Dendritic cell treated with granulocyte-macrophage colony-stimulating factor and Interleukin-4, amounts not matched to agents 40 ng/mL and 50 ng/mL, for 4 days (primary cell): ENCODE results near the gene TRPM2.

ENCODE experiments used
- H3K27ac Mint-ChIP-seq: one replicate; pipeline ENCODE4 v1.8.0; 2022; ENCODE audit warnings: mild to moderate bottlenecking, mixed read lengths
- H3K27me3 Mint-ChIP-seq: one replicate; pipeline ENCODE4 v1.8.0; 2022; ENCODE audit warnings: mild to moderate bottlenecking, mixed read lengths
- H3K36me3 Mint-ChIP-seq: one replicate; pipeline ENCODE4 v1.8.0; 2022; ENCODE audit warnings: low read depth, mixed read lengths
- H3K4me1 Mint-ChIP-seq: one replicate; pipeline ENCODE4 v1.8.0; 2022; ENCODE audit warnings: low read depth, mixed read lengths
- H3K4me3 Mint-ChIP-seq: one replicate; pipeline ENCODE4 v1.8.0; 2022; ENCODE audit warnings: mild to moderate bottlenecking, moderate library complexity, mixed read lengths
- H3K9me3 Mint-ChIP-seq: one replicate; pipeline ENCODE4 v1.8.0; 2022; ENCODE audit warnings: mixed read lengths
- intact Hi-C: fragments of 100-400 bp; cut with micrococcal nuclease; formaldehyde crosslinking; loops from one replicate; pipeline ENCODE4 v1.15.0; 2022

The TRPM2 gene

GRCh38 chr21:44353191-44353970 is at the start of gene TRPM2:
Gene TRPM2 (plus strand): TSS chr21:44353621. CDS start chr21:44353701, 80 bp downstream.
- peak within 1 kb of the TSS; percentile 81 for H3K4me3 Mint-ChIP-seq
- no peaks in the 10 kb centered on the region for H3K9me3 Mint-ChIP-seq
- peaks cover 75% of the 10 kb centered on the region for H3K4me1 Mint-ChIP-seq
- H3K27me3 Mint-ChIP-seq = peaks cover 25% of the 10 kb centered on the region
- peak within 1 kb of the TSS; percentile 93 for H3K27ac Mint-ChIP-seq
- H3K36me3 Mint-ChIP-seq = peaks cover 41% of the 10 kb centered on the region
- intact Hi-C loops = loop anchor here (2.0 kb wide), 1 partner anchor 15 kb away; the partner anchor contains the start of gene CFAP410

GRCh38 chr21:44304011-44304616 is 49.3 kb upstream of the TRPM2 start:
- Mint-ChIP-seq H3K9me3 (no peaks in the 10 kb centered on the region), H3K27ac (no peak overlapping the region), H3K36me3 (peaks cover 86% of the 10 kb centered on the region), H3K27me3 (no peaks in the 10 kb centered on the region), H3K4me1 (peaks cover 53% of the 10 kb centered on the region), H3K4me3 (no peak overlapping the region)
- intact Hi-C loops = no loop called here

GRCh38 chr21:44304877-44305293 is 48.5 kb upstream of the TRPM2 start:
- Mint-ChIP-seq H3K4me1 (peaks cover 49% of the 10 kb centered on the region), H3K36me3 (peaks cover 94% of the 10 kb centered on the region), H3K27ac (no peak overlapping the region)

GRCh38 chr21:44305691-44306090 is 47.7 kb upstream of the TRPM2 start:
- Mint-ChIP-seq H3K9me3 (no peaks in the 10 kb centered on the region), H3K27me3 (no peaks in the 10 kb centered on the region), H3K4me1 (peaks cover 47% of the 10 kb centered on the region), H3K27ac (no peak overlapping the region), H3K36me3 (peaks cover 100% of the 10 kb centered on the region), H3K4me3 (no peak overlapping the region)
- intact Hi-C loops = no loop called here

More at GRCh38 chr21:44304877-44305293, 48.5 kb upstream of the TRPM2 start:
- intact Hi-C loops = no loop called here
- Mint-ChIP-seq H3K27me3 (no peaks in the 10 kb centered on the region), H3K9me3 (no peaks in the 10 kb centered on the region), H3K4me3 (no peak overlapping the region)

- Mint-ChIP-seq H3K4me3 (no peak overlapping the region), H3K9me3 (no peaks in the 10 kb centered on the region), H3K4me1 (peaks cover 33% of the 10 kb centered on the region), H3K27me3 (no peaks in the 10 kb centered on the region), H3K36me3 (peaks cover 100% of the 10 kb centered on the region), H3K27ac (no peak overlapping the region)
- intact Hi-C loops = no loop called here
Measured at GRCh38 chr21:44306936-44307704, 46.3 kb upstream of the TRPM2 start.

- no peak overlapping the region for H3K4me3 Mint-ChIP-seq
- no peaks in the 10 kb centered on the region for H3K9me3 Mint-ChIP-seq
- peaks cover 100% of the 10 kb centered on the region for H3K36me3 Mint-ChIP-seq
- no peaks in the 10 kb centered on the region for H3K27me3 Mint-ChIP-seq
- no peaks in the 10 kb centered on the region for H3K4me1 Mint-ChIP-seq
- intact Hi-C loops = no loop called here
- H3K27ac Mint-ChIP-seq = no peak overlapping the region
Measured at GRCh38 chr21:44310628-44311507, 42.6 kb upstream of the TRPM2 start.

GRCh38 chr21:44312089-44312488 is 41.3 kb upstream of the TRPM2 start:
- intact Hi-C loops = no loop called here
- no peaks in the 10 kb centered on the region for H3K27me3 Mint-ChIP-seq
- H3K27ac Mint-ChIP-seq = no peak overlapping the region
- peaks cover 100% of the 10 kb centered on the region for H3K36me3 Mint-ChIP-seq
- no peak overlapping the region for H3K4me3 Mint-ChIP-seq
- H3K9me3 Mint-ChIP-seq = no peaks in the 10 kb centered on the region
- no peaks in the 10 kb centered on the region for H3K4me1 Mint-ChIP-seq

GRCh38 chr21:44312716-44313115 is 40.7 kb upstream of the TRPM2 start:
- intact Hi-C loops = no loop called here
- H3K36me3 Mint-ChIP-seq = peaks cover 100% of the 10 kb centered on the region

GRCh38 chr21:44313451-44313850 is 40.0 kb upstream of the TRPM2 start:
- no peaks in the 10 kb centered on the region for H3K9me3 Mint-ChIP-seq
- no peak overlapping the region for H3K4me3 Mint-ChIP-seq
- peaks cover 100% of the 10 kb centered on the region for H3K36me3 Mint-ChIP-seq
- no peak overlapping the region for H3K27ac Mint-ChIP-seq
- H3K27me3 Mint-ChIP-seq = no peaks in the 10 kb centered on the region
- H3K4me1 Mint-ChIP-seq = no peaks in the 10 kb centered on the region
- intact Hi-C loops = no loop called here

More at GRCh38 chr21:44312716-44313115, 40.7 kb upstream of the TRPM2 start:
- H3K4me1 Mint-ChIP-seq = no peaks in the 10 kb centered on the region
- H3K9me3 Mint-ChIP-seq = no peaks in the 10 kb centered on the region
- H3K27ac Mint-ChIP-seq = no peak overlapping the region
- H3K27me3 Mint-ChIP-seq = no peaks in the 10 kb centered on the region
- H3K4me3 Mint-ChIP-seq = no peak overlapping the region

GRCh38 chr21:44314128-44314527 is 39.3 kb upstream of the TRPM2 start:
- no peak overlapping the region for H3K27ac Mint-ChIP-seq
- no peaks in the 10 kb centered on the region for H3K27me3 Mint-ChIP-seq
- H3K9me3 Mint-ChIP-seq = no peaks in the 10 kb centered on the region
- no peak overlapping the region for H3K4me3 Mint-ChIP-seq
- intact Hi-C loops = no loop called here
- H3K36me3 Mint-ChIP-seq = peaks cover 100% of the 10 kb centered on the region
- H3K4me1 Mint-ChIP-seq = no peaks in the 10 kb centered on the region

GRCh38 chr21:44314561-44314960 is 38.9 kb upstream of the TRPM2 start:
- H3K36me3 Mint-ChIP-seq = peaks cover 100% of the 10 kb centered on the region
- no peak overlapping the region for H3K27ac Mint-ChIP-seq
- H3K27me3 Mint-ChIP-seq = no peaks in the 10 kb centered on the region
- H3K4me1 Mint-ChIP-seq = no peaks in the 10 kb centered on the region
- H3K4me3 Mint-ChIP-seq = no peak overlapping the region
- H3K9me3 Mint-ChIP-seq = no peaks in the 10 kb centered on the region
- intact Hi-C loops = no loop called here

GRCh38 chr21:44315691-44316203 is 37.7 kb upstream of the TRPM2 start:
- peaks cover 100% of the 10 kb centered on the region for H3K36me3 Mint-ChIP-seq

GRCh38 chr21:44316277-44316900 is 37.0 kb upstream of the TRPM2 start:
- intact Hi-C loops = no loop called here
- no peaks in the 10 kb centered on the region for H3K27me3 Mint-ChIP-seq
- no peaks in the 10 kb centered on the region for H3K9me3 Mint-ChIP-seq
- no peaks in the 10 kb centered on the region for H3K4me1 Mint-ChIP-seq
- H3K36me3 Mint-ChIP-seq = peaks cover 100% of the 10 kb centered on the region
- no peak overlapping the region for H3K4me3 Mint-ChIP-seq
- H3K27ac Mint-ChIP-seq = no peak overlapping the region

More at GRCh38 chr21:44315691-44316203, 37.7 kb upstream of the TRPM2 start:
- H3K9me3 Mint-ChIP-seq = no peaks in the 10 kb centered on the region
- no peaks in the 10 kb centered on the region for H3K4me1 Mint-ChIP-seq
- H3K4me3 Mint-ChIP-seq = no peak overlapping the region
- intact Hi-C loops = no loop called here
- no peaks in the 10 kb centered on the region for H3K27me3 Mint-ChIP-seq
- no peak overlapping the region for H3K27ac Mint-ChIP-seq
